WTC11 (cell line): ENCODE measurements around the gene STARD13.

Experiments
- ATF1 ChIP-seq: sonication (generic); formaldehyde crosslinking; IDR thresholded peaks from 2 replicates; pipeline ENCODE4 v1.8.1; 2023; ENCODE audit warnings: mild to moderate bottlenecking, moderate library complexity, missing genetic modification reagents
- E2F4 ChIP-seq: sonication (generic); formaldehyde crosslinking; IDR thresholded peaks from 2 replicates; pipeline ENCODE4 v1.8.1; 2022; ENCODE audit warnings: low read depth, mild to moderate bottlenecking, moderate library complexity, missing genetic modification reagents, borderline replicate concordance
- ESRRA ChIP-seq: sonication (generic); formaldehyde crosslinking; IDR thresholded peaks from 2 replicates; pipeline ENCODE4 v1.8.1; 2022; ENCODE audit warnings: mild to moderate bottlenecking, missing genetic modification reagents, borderline replicate concordance
- JUN ChIP-seq: sonication (generic); formaldehyde crosslinking; IDR thresholded peaks from 2 replicates; pipeline ENCODE4 v1.8.0; 2023; ENCODE audit warnings: mild to moderate bottlenecking, missing genetic modification reagents
- STAT6 ChIP-seq: sonication (generic); formaldehyde crosslinking; conservative IDR thresholded peaks from 2 replicates; pipeline ENCODE4 v1.8.1; 2023; ENCODE audit warnings: mild to moderate bottlenecking, low read depth, missing genetic modification reagents, moderate library complexity
- TEAD4 ChIP-seq: sonication (generic); formaldehyde crosslinking; IDR thresholded peaks from 2 replicates; pipeline ENCODE4 v1.8.0; 2022; ENCODE audit warnings: mild to moderate bottlenecking, missing genetic modification reagents
- TP53 ChIP-seq: sonication (generic); formaldehyde crosslinking; IDR thresholded peaks from 2 replicates; pipeline ENCODE4 v1.8.1; 2023; ENCODE audit warnings: mild to moderate bottlenecking, missing genetic modification reagents
- ZBTB21 ChIP-seq: sonication (generic); formaldehyde crosslinking; IDR thresholded peaks from 2 replicates; pipeline ENCODE4 v1.8.1; 2023; ENCODE audit warnings: mild to moderate bottlenecking, missing genetic modification reagents, borderline replicate concordance
- ZNF425 ChIP-seq: fragments of 250-450 bp; sonication (Bioruptor Pico); conservative IDR thresholded peaks from 2 replicates; pipeline ENCODE4 v1.9.0; 2021; ENCODE audit warnings: mild to moderate bottlenecking
- TF ChIP-seq, protein P1 (sequence below): fragments of 200-600 bp; IDR thresholded peaks from 2 replicates; pipeline ENCODE4 v1.8.0; 2022; ENCODE audit warnings: antibody characterized with exemption
- TF ChIP-seq, protein P2 (sequence below): sonication (generic); formaldehyde crosslinking; IDR thresholded peaks from 2 replicates; pipeline ENCODE4 v1.8.1; 2023; ENCODE audit warnings: mild to moderate bottlenecking, missing genetic modification reagents, moderate library complexity

- TF ChIP-seq, protein P1, sequence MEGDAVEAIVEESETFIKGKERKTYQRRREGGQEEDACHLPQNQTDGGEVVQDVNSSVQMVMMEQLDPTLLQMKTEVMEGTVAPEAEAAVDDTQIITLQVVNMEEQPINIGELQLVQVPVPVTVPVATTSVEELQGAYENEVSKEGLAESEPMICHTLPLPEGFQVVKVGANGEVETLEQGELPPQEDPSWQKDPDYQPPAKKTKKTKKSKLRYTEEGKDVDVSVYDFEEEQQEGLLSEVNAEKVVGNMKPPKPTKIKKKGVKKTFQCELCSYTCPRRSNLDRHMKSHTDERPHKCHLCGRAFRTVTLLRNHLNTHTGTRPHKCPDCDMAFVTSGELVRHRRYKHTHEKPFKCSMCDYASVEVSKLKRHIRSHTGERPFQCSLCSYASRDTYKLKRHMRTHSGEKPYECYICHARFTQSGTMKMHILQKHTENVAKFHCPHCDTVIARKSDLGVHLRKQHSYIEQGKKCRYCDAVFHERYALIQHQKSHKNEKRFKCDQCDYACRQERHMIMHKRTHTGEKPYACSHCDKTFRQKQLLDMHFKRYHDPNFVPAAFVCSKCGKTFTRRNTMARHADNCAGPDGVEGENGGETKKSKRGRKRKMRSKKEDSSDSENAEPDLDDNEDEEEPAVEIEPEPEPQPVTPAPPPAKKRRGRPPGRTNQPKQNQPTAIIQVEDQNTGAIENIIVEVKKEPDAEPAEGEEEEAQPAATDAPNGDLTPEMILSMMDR: no peak
- TF ChIP-seq, protein P2, sequence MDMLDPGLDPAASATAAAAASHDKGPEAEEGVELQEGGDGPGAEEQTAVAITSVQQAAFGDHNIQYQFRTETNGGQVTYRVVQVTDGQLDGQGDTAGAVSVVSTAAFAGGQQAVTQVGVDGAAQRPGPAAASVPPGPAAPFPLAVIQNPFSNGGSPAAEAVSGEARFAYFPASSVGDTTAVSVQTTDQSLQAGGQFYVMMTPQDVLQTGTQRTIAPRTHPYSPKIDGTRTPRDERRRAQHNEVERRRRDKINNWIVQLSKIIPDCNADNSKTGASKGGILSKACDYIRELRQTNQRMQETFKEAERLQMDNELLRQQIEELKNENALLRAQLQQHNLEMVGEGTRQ (CRISPR knock-in tag): no peak
- TF ChIP-seq ZNF425 (CRISPR knock-in tag) (no peak), ZBTB21 (no peak), JUN (CRISPR knock-in tag) (no peak), STAT6 (no peak), ATF1 (CRISPR knock-in tag) (no peak), TEAD4 (CRISPR knock-in tag) (no peak), TP53 (CRISPR knock-in tag) (no peak), ESRRA (CRISPR knock-in tag) (no peak), E2F4 (CRISPR knock-in tag) (no peak)
Measured at GRCh38 chr13:33277037-33277740, 8.4 kb downstream of the STARD13 start.
